Fibroblast of villous mesenchyme (primary cell): ENCODE measurements around the gene PTPN18. TPM values are rescaled to one million over a fixed set of nuclear protein-coding genes. Genes with fewer than 3 reads are reported as not detected.

Source experiments
- DNase-seq: peaks from one replicate; pipeline ENCODE4 v3.0.0-alpha.2; 2010; ENCODE audit warnings: low read depth
- H3K4me3 ChIP-seq: 2 replicates; pipeline ENCODE4 v1.5.1; 2011; ENCODE audit warnings: low read depth, mild to moderate bottlenecking, low read length
- CTCF ChIP-seq: IDR thresholded peaks from 2 replicates; pipeline ENCODE4 v1.5.1; 2012; ENCODE audit warnings: low read depth, mild to moderate bottlenecking, low read length; ENCODE audit not compliant: insufficient read depth
- total RNA-seq: library from RNA; depleted of rRNA; stranded (reverse); fragments of >200 nt; gene quantifications from 2 replicates; pipeline ENCODE4 v1.2.3, GENCODE V29; 2012

PTPN18 gene
- total RNA-seq: 17.7 and 18.4 TPM in 2 replicates

GRCh38 chr2:130355578-130356431 is at the start of gene PTPN18:
Gene PTPN18 (plus strand): TSS chr2:130356056. CDS start chr2:130356108, 52 bp downstream.
- H3K4me3 ChIP-seq: peak within 1 kb of the TSS; percentile 77
- peak; percentile 90 for DNase-seq
- TF ChIP-seq CTCF: peak; percentile 40

- no peak for TF ChIP-seq CTCF
- DNase-seq: no peak
- H3K4me3 ChIP-seq: no peak overlapping the region
Observed at GRCh38 chr2:130307850-130308249, 48.0 kb upstream of the PTPN18 start.

GRCh38 chr2:130310881-130311280 is 45.0 kb upstream of the PTPN18 start:
- H3K4me3 ChIP-seq: no peak overlapping the region
- TF ChIP-seq CTCF: no peak
- no peak for DNase-seq

- TF ChIP-seq CTCF: no peak
- no peak for DNase-seq
Observed at GRCh38 chr2:130313812-130314334, 42.0 kb upstream of the PTPN18 start.

GRCh38 chr2:130314377-130314776 is 41.5 kb upstream of the PTPN18 start:
- no peak for DNase-seq
- H3K4me3 ChIP-seq: no peak overlapping the region
- no peak for TF ChIP-seq CTCF

More at GRCh38 chr2:130313812-130314334, 42.0 kb upstream of the PTPN18 start:
- H3K4me3 ChIP-seq: no peak overlapping the region

GRCh38 chr2:130316596-130316995 is 39.3 kb upstream of the PTPN18 start:
- no peak for TF ChIP-seq CTCF

More at GRCh38 chr2:130316596-130316995, 39.3 kb upstream of the PTPN18 start:
- H3K4me3 ChIP-seq: no peak overlapping the region
- no peak for DNase-seq
